Activated CD4-positive, alpha-beta T cell treated with anti-CD3 and anti-CD28 coated beads, Interleukin-2, amount 10 ng/mL, durations not matched to agents 24 days and 14 days (primary cell): ENCODE data around the gene TRMT112. TPM values are rescaled to one million over a fixed set of nuclear protein-coding genes. Genes with fewer than 3 reads are reported as not detected.

Source experiments
- DNase-seq: peaks from one replicate; pipeline ENCODE4 v3.0.0; 2022
- H3K27ac Mint-ChIP-seq: one replicate; pipeline ENCODE4 v1.8.0; 2022; ENCODE audit warnings: mild to moderate bottlenecking, mixed read lengths
- H3K27me3 Mint-ChIP-seq: one replicate; pipeline ENCODE4 v1.8.0; 2022; ENCODE audit warnings: mixed read lengths
- H3K36me3 Mint-ChIP-seq: one replicate; pipeline ENCODE4 v1.8.0; 2022; ENCODE audit warnings: low read depth, mild to moderate bottlenecking, mixed read lengths
- H3K4me1 Mint-ChIP-seq: one replicate; pipeline ENCODE4 v1.8.0; 2021; ENCODE audit warnings: mixed read lengths
- H3K4me3 Mint-ChIP-seq: one replicate; pipeline ENCODE4 v1.8.0; 2022; ENCODE audit warnings: mild to moderate bottlenecking, moderate library complexity, mixed read lengths
- H3K9me3 Mint-ChIP-seq: one replicate; pipeline ENCODE4 v1.8.0; 2021; ENCODE audit warnings: mixed read lengths
- intact Hi-C: fragments of 100-400 bp; cut with micrococcal nuclease; formaldehyde crosslinking; loops from one replicate; pipeline ENCODE4 v1.15.1; 2023
- total RNA-seq: library from RNA; stranded (reverse); gene quantifications from 2 replicates; pipeline ENCODE4 v1.2.3, GENCODE V29; 2022

The TRMT112 gene
- total RNA-seq, 1 donor from 2014 or later, result 319 TPM

GRCh38 chr11:64267207-64267945 lies 50.0 kb downstream of the TRMT112 start:
- Mint-ChIP-seq H3K4me1 (peaks cover 26% of the 10 kb centered on the region), H3K4me3 (peak overlapping the region; percentile 35), H3K27ac (peak overlapping the region; percentile 81), H3K27me3 (no peaks in the 10 kb centered on the region), H3K9me3 (no peaks in the 10 kb centered on the region), H3K36me3 (peaks cover 19% of the 10 kb centered on the region)
- DNase-seq, result no peak
- intact Hi-C loops, result no loop called here

Other genes with a start within 250 kb of the TRMT112 start
- gene MACROD1, start 151.4 kb downstream of the TRMT112 start, total RNA-seq, result 28.6 and 29.6 TPM in 2 replicates
- 521 and 535 TPM in 2 replicates for gene STIP1, start 131.4 kb downstream of the TRMT112 start, total RNA-seq
- gene FERMT3, start 110.8 kb downstream of the TRMT112 start, total RNA-seq, result 200 and 213 TPM in 2 replicates
- gene TRPT1, start 91.4 kb downstream of the TRMT112 start, total RNA-seq, result 29.8 and 31.7 TPM in 2 replicates
- gene NUDT22, start 91.3 kb downstream of the TRMT112 start, total RNA-seq, result 66.1 and 72.6 TPM in 2 replicates
- gene DNAJC4, start 87.0 kb downstream of the TRMT112 start, total RNA-seq, result 19.9 and 20.0 TPM in 2 replicates
- gene VEGFB, start 83.0 kb downstream of the TRMT112 start, total RNA-seq, result 65.4 and 66.7 TPM in 2 replicates
- 28.8 and 30.6 TPM in 2 replicates for gene FKBP2, start 76.5 kb downstream of the TRMT112 start, total RNA-seq
- 284 TPM in 2 replicates for gene PPP1R14B, start 70.6 kb downstream of the TRMT112 start, total RNA-seq
- gene PLCB3, start 66.0 kb downstream of the TRMT112 start, total RNA-seq, result 16.6 and 16.7 TPM in 2 replicates
- 34.0 and 35.5 TPM in 2 replicates for gene BAD, start 32.9 kb downstream of the TRMT112 start, total RNA-seq
- 45.6 and 47.6 TPM in 2 replicates for gene GPR137, start 31.7 kb downstream of the TRMT112 start, total RNA-seq
- gene KCNK4, start 26.3 kb downstream of the TRMT112 start, total RNA-seq, result 0.23 and 0.24 TPM in 2 replicates
- not detected in 2 replicates for gene CATSPERZ, start 17.2 kb downstream of the TRMT112 start, total RNA-seq
- 59.6 and 60.6 TPM in 2 replicates for gene ESRRA, start 12.0 kb downstream of the TRMT112 start, total RNA-seq
- gene PRDX5, start 562 bp upstream of the TRMT112 start, total RNA-seq, result 98.0 and 104 TPM in 2 replicates
- 116 and 119 TPM in 2 replicates for gene CCDC88B, start 22.6 kb upstream of the TRMT112 start, total RNA-seq
- gene RPS6KA4, start 41.6 kb upstream of the TRMT112 start, total RNA-seq, result 46.3 and 48.6 TPM in 2 replicates
- gene SLC22A11, start 238.4 kb upstream of the TRMT112 start, total RNA-seq, result not detected in 2 replicates